SU-DHL-6 (cell line): ENCODE measurements around the gene EDARADD.

Source experiments
- H2AFZ ChIP-seq: fragments of 200-600 bp; sonication (generic); 2 replicates; pipeline ENCODE4 v1.6.1; 2014; ENCODE audit warnings: low read depth, mild to moderate bottlenecking, moderate library complexity, mixed read lengths, antibody characterized with exemption, low read length; ENCODE audit not compliant: severe bottlenecking
- H3F3A ChIP-seq: fragments of 200-600 bp; shearing (Covaris generic); 2 replicates; pipeline ENCODE4 v1.6.0; 2016; ENCODE audit warnings: antibody characterized with exemption, mild to moderate bottlenecking; ENCODE audit not compliant: insufficient read depth
- H3K27ac ChIP-seq: fragments of 200-600 bp; sonication (generic); 2 replicates; pipeline ENCODE4 v1.5.1; 2016; ENCODE audit warnings: low read depth, mild to moderate bottlenecking, low read length, moderate library complexity, mixed read lengths
- H3K27me3 ChIP-seq: fragments of 200-600 bp; sonication (generic), shearing (Covaris generic); 2 replicates; pipeline ENCODE4 v1.6.0; 2014; ENCODE audit warnings: mild to moderate bottlenecking, low read length
- H3K36me3 ChIP-seq: fragments of 200-600 bp; sonication (generic); 2 replicates; pipeline ENCODE4 v1.6.1; 2014; ENCODE audit warnings: mild to moderate bottlenecking, low read length, mixed read lengths
- H3K4me2 ChIP-seq: fragments of 300-600, 200-600 bp; shearing (Covaris generic), sonication (generic); 2 replicates; pipeline ENCODE4 v1.6.0; 2014; ENCODE audit warnings: low read length, low read depth, mild to moderate bottlenecking; ENCODE audit not compliant: poor library complexity, severe bottlenecking
- H3K4me3 ChIP-seq: fragments of 200-600 bp; sonication (generic); 2 replicates; pipeline ENCODE4 v1.5.1; 2014; ENCODE audit warnings: antibody characterized with exemption, low read length, mild to moderate bottlenecking, mixed read lengths; ENCODE audit not compliant: insufficient read depth, poor library complexity, severe bottlenecking
- H3K79me2 ChIP-seq: fragments of 200-600 bp; sonication (generic); 2 replicates; pipeline ENCODE4 v1.6.1; 2014; ENCODE audit warnings: mild to moderate bottlenecking, low read length, moderate library complexity; ENCODE audit not compliant: insufficient read depth
- H3K9ac ChIP-seq: fragments of 200-600 bp; sonication (generic); 2 replicates; pipeline ENCODE4 v1.7.0; 2014; ENCODE audit warnings: mild to moderate bottlenecking, low read length
- H3K9me2 ChIP-seq: fragments of 200-600 bp; sonication (generic); replicated peaks from 2 replicates; pipeline ENCODE4 v1.6.1; 2014; ENCODE audit warnings: low read length; ENCODE audit not compliant: insufficient read depth
- H3K9me3 ChIP-seq: fragments of 200-600 bp; sonication (generic); 2 replicates; pipeline ENCODE4 v1.6.1; 2014; ENCODE audit warnings: low read length, mixed read lengths; ENCODE audit not compliant: insufficient read depth
- H4K20me1 ChIP-seq: fragments of 200-600 bp; sonication (generic); 2 replicates; pipeline ENCODE4 v1.6.1; 2014; ENCODE audit warnings: low read depth, mild to moderate bottlenecking, antibody characterized with exemption, low read length, moderate library complexity, mixed read lengths
- CTCF ChIP-seq: fragments of 200-600 bp; sonication (generic); IDR thresholded peaks from one replicate; pipeline ENCODE4 v1.5.1; 2017; ENCODE audit warnings: antibody characterized with exemption, mild to moderate bottlenecking, low read length, moderate library complexity; ENCODE audit not compliant: insufficient read depth, poor library complexity, severe bottlenecking
- EZH2phosphoT487 ChIP-seq: fragments of 200-600 bp; sonication (generic), shearing (Covaris generic); conservative IDR thresholded peaks from 2 replicates; pipeline ENCODE4 v1.6.1; 2018; ENCODE audit warnings: mild to moderate bottlenecking, antibody characterized with exemption, low read length, moderate library complexity, mixed read lengths

The EDARADD gene

GRCh38 chr1:236395230-236395946 lies 1.3 kb downstream of the EDARADD start:
- H3F3A ChIP-seq: no peaks in the 10 kb centered on the region
- no peaks in the 10 kb centered on the region for H3K36me3 ChIP-seq
- TF ChIP-seq EZH2phosphoT487 (no peak), CTCF (no peak)
- no peaks in the 10 kb centered on the region for H3K79me2 ChIP-seq
- no peak overlapping the region for H3K4me2 ChIP-seq
- H3K4me3 ChIP-seq: no peak overlapping the region
- no peaks in the 10 kb centered on the region for H3K27me3 ChIP-seq
- no peaks in the 10 kb centered on the region for H4K20me1 ChIP-seq
- H2AFZ ChIP-seq: no peak overlapping the region
- H3K9me3 ChIP-seq: no peaks in the 10 kb centered on the region
- H3K9ac ChIP-seq: no peak overlapping the region
- H3K27ac ChIP-seq: no peak overlapping the region
- no peaks in the 10 kb centered on the region for H3K9me2 ChIP-seq

- no peak overlapping the region for H3K4me2 ChIP-seq
- no peak overlapping the region for H3K9ac ChIP-seq
Observed at GRCh38 chr1:236395947-236396664, 2.0 kb downstream of the EDARADD start.

GRCh38 chr1:236396665-236397043 lies 2.6 kb downstream of the EDARADD start:
- no peak overlapping the region for H3K4me2 ChIP-seq
- no peaks in the 10 kb centered on the region for H3K79me2 ChIP-seq
- no peaks in the 10 kb centered on the region for H3F3A ChIP-seq
- no peak overlapping the region for H3K9ac ChIP-seq
- no peak overlapping the region for H2AFZ ChIP-seq
- no peak overlapping the region for H3K27ac ChIP-seq
- no peaks in the 10 kb centered on the region for H3K36me3 ChIP-seq
- H3K9me2 ChIP-seq: no peaks in the 10 kb centered on the region
- no peaks in the 10 kb centered on the region for H3K9me3 ChIP-seq
- TF ChIP-seq EZH2phosphoT487 (no peak), CTCF (no peak)
- H3K27me3 ChIP-seq: no peaks in the 10 kb centered on the region
- no peaks in the 10 kb centered on the region for H4K20me1 ChIP-seq
- H3K4me3 ChIP-seq: no peak overlapping the region

More at GRCh38 chr1:236395947-236396664, 2.0 kb downstream of the EDARADD start:
- Histone ChIP-seq H3K9me3 (no peaks in the 10 kb centered on the region), H3K36me3 (no peaks in the 10 kb centered on the region), H3K9me2 (no peaks in the 10 kb centered on the region), H3K79me2 (no peaks in the 10 kb centered on the region), H3F3A (no peaks in the 10 kb centered on the region), H3K4me3 (no peak overlapping the region), H2AFZ (no peak overlapping the region), H3K27ac (no peak overlapping the region), H3K27me3 (no peaks in the 10 kb centered on the region), H4K20me1 (no peaks in the 10 kb centered on the region)
- TF ChIP-seq CTCF (no peak), EZH2phosphoT487 (no peak)
